Measurements from ENCODE around the gene APMAP.
A peak's percentile ranks its signal among the peaks of the same experiment; 100 is the strongest.
"Not testable (repeated sequence)": the region's sequence is repeated elsewhere in the genome, so short reads cannot be mapped to it uniquely, and the experiment has no call there.

The APMAP gene

DNA sequence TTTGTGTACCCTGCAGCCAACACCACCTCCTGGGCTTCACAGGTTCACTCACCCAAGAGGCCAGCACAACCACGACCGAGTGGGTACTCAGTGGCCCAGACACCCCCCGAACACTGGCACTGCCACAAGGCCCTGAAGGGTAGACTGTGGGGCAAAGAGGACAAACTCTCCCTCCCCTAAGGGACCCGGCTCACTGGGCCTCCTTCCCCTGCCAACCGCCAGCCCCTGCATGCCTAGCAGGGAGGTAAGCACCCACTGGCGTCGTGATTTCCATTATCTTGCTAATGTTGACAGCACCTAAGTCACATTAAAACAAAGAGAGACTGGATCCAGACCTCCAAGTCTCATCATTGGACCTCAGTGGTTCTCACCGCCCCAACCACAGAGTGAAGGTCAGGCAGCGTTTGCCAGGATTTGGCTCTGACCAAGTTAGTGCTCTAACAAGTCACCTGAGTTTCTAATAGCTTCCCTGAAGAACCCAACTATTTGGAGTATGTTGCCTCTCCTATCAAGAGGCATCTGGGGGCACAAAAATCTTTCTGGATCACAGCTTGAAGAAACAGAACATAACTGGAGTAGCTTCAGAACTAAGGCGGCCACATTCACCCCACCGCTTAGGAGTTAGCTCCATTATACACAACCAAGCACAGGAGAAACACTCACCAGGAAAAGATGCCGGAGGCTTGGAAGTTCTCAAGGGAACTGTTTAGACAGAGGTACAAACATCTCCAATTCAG, 14.0 kb upstream of the APMAP start:
- DNase-seq (ENCODE audit: low spot score) = no peak

DNA sequence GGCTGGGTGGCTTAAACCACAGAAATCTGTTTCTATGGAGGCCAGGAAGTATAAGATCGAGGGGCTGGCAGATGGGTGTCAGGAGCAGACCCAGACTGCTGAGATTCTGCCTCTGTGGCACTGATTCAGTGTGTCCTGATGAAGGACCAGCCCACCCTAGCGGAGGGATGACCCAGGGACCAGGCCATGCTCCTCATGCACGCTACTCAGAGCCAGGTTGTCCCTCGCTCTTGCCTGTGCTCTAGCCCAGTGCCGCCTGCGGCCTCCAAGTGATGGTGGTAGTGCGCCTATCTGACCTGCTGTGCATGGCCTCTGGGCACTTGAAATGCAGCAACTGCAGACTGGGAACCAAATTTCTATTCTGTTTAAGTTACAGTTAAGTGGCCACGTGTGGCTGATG, 13.1 kb upstream of the APMAP start:
- no peak for DNase-seq (ENCODE audit: low spot score)

DNA sequence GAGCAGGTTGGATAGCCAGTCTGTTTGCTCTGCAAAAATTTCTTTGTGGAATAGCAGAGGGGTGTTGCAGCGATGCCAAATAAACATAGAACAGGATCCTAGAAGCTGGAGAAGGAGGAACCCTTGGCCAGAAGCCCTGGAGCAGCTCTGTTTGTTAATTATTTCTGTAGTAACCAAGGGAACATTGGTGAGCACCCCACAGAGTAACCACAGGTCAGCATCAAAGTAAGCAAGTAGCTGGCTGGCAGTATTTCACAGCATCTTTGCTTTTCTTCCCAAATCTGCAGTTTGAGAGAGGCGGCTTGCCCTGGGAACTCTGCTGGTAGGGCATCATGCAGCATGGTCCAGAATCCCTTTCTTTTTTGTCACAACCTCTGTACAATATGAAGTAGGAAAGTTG, 12.7 kb upstream of the APMAP start:
- no peak for DNase-seq (ENCODE audit: low spot score)

DNA sequence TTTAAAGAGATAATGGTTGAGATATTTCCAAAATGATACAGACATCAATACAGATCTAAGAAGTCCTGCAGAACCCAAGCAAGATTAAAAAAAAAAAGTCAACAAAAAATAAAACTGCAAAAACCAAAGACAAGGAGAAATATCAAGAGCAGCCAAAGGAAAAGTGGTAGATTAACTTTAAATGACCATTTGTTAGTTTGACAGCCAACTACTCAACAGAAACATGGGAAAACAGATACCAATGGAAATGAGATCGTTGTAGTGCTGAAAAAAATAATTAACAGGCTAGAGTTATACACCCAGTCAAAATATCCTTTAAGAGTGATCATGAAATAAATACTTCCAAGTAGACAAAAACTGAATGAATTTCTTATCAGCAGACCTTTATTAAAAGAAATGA, 10.5 kb upstream of the APMAP start:
- DNase-seq (ENCODE audit: low spot score) = no peak

DNA sequence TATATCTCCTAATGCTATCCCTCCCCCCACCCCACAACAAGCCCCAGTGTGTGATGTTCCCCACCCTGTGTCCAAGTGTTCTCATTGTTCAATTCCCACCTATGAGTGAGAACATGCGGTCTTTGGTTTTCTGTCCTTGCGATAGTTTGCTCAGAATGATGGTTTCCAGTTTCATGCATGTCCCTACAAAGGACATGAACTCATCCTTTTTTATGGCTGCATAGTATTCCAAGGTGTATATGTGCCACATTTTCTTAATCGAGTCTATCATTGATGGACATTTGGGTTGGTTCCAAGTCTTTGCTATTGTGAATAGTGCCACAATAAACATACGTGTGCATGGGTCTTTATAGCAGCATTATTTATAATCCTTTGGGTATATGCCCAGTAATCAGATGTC, 8.8 kb upstream of the APMAP start:
- DNase-seq (ENCODE audit: low spot score) = not testable (repeated sequence)

DNA sequence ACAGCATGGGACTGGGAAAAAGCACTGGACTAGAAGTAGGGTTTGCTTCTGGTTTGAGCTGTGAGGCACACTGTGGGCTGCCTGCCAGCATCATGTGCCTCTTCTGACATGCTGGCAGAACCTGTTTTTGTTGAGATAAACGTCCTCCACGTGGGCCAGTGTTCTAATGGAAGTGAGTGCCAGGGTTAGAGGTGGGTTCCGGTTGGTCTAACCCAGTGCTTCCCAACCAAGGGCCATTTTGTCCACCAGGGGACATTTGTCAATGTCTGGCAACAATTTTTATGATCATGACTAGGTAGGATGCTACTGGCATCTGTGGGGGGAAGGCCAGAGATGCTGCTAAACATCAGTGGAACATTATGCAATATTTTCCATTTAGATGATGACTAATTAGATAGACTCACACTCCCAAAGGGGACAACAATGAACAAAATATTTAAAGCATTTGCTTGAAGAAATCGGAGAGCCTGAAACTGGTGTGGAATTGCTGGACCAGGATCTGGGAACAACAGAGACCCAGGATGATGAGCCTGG, 7.8 kb upstream of the APMAP start:
- peak; percentile 93 for DNase-seq (ENCODE audit: low spot score)

GRCh38 chr20:24999568-24999967, 7.0 kb upstream of the APMAP start:
- DNase-seq (ENCODE audit: low spot score) = no peak

- peak; percentile 44 for DNase-seq (ENCODE audit: low spot score)
These were observed 6.3 kb upstream of the APMAP start for GRCh38 chr20:24998631-24999445.

GRCh38 chr20:24998121-24998520, 5.6 kb upstream of the APMAP start:
- no peak for DNase-seq (ENCODE audit: low spot score)

GRCh38 chr20:24996449-24997377, 4.2 kb upstream of the APMAP start:
- no peak for DNase-seq (ENCODE audit: low spot score)

DNA sequence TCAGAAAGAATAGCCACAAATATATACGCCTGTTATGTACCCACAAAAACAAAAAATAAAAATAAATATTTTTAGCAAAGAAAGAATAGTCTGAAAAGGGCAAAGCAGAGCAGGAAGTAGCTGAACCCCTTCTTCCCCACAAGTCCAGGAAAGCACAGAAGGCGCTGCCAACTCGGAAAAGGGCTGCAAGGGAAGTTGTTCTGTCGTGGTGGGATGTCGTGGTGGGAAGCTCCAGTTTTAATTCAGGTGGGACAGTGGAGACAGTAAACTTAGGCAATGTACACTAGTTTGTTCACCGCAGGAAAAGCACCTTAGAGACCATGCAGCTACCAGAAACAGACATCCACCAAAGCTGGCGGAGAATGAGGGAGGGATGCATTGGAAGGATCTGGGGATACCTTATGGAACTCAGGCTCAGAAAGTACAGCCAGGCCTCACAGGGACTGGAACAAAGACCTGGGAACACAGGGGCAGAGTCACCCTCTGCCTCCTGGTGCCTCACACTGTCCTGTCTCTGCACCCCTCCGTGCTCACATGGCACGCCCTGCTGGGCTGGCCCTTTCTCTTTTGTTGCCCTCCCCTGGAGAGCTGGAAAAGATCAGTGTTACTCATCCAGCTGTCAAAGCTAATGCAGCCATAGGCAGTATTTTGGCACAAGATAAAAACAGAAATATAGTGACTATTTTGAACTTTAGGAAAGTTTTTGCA, 3.3 kb upstream of the APMAP start:
- DNase-seq (ENCODE audit: low spot score) = peak; percentile 26

GRCh38 chr20:24994470-24995368, 2.2 kb upstream of the APMAP start:
- DNase-seq (ENCODE audit: low spot score) = peak; percentile 93

DNA sequence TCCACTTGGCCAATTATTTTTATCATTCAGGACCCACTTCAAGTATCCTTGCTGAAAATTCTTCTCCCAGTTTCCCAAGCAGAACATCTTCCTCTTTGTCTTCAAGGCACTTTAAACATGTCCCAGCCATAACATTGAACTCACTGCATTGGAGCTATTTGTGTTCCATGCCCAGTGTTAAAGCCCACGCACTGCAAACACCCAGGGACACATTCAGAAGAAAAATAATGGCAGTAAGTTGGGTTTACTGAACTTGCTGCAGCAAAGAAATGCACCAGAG, 1.6 kb upstream of the APMAP start:
- no peak for DNase-seq (ENCODE audit: low spot score)

- DNase-seq (ENCODE audit: low spot score) = peak; percentile 43
These were observed 1.0 kb upstream of the APMAP start for GRCh38 chr20:24993337-24994185.

GRCh38 chr20:24991897-24992486, 559 bp downstream of the APMAP start:
- no peak for DNase-seq (ENCODE audit: low spot score)

DNA sequence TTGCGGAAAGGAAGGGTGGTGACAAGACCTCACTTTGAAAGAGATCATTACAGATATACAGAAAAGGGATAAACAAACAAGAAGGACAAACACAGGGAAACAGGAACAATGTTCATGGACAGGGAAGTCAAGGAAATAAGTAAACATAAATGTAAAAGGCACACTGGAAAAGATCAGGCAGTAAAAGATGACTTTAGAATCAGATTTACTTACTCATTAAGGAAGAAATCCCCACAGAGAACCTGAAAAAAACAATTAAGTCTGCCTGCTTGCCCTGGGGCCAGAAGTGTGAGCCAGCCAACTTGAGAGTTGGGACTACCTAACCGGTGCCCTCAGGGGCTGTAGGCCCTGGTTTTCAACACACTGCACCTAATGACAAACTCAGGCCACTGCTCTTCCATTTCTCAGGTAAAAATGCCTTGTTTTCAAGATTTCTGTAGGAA, 1.7 kb downstream of the APMAP start:
- DNase-seq (ENCODE audit: low spot score) = no peak

- DNase-seq (ENCODE audit: low spot score) = no peak
These were observed 3.4 kb downstream of the APMAP start for GRCh38 chr20:24989162-24989561.

GRCh38 chr20:24987873-24988835, 4.4 kb downstream of the APMAP start:
- DNase-seq (ENCODE audit: low spot score) = no peak

Data from hematopoietic multipotent progenitor cell treated with erythropoietin and hydrocortisone succinate and interleukin-3 and kit ligand, for 17 days (in vitro differentiated cells).